GM10248 (cell line): ENCODE measurements around the gene NDUFS6.

Experiments
- CTCF ChIA-PET: fragments of 300-600 bp; sonication (Branson Sonifier 250); formaldehyde crosslinking; extraction: SDS; loops from one replicate; lab custom pipeline; 2021; ENCODE audit warnings: antibody characterized with exemption; lab: Yijun Ruan, JAX
- POLR2A ChIA-PET: fragments of 350-650 bp; sonication (Branson Sonifier 250); formaldehyde crosslinking; extraction: SDS; loops from one replicate; lab custom pipeline; 2020; ENCODE audit warnings: antibody characterized with exemption; lab: Yijun Ruan, JAX
- DNase-seq: peaks from one replicate; pipeline ENCODE4 v3.0.0; 2012; ENCODE audit errors: extremely low spot score
- CTCF ChIP-seq: IDR thresholded peaks from 2 replicates; pipeline ENCODE4 v1.5.1; 2012; ENCODE audit warnings: mild to moderate bottlenecking, low read depth; ENCODE audit errors: extremely low read depth, missing control alignments, control extremely low read depth

The NDUFS6 gene

GRCh38 chr5:1823381-1824034 lies 22.3 kb downstream of the NDUFS6 start:
- ChIA-PET POLR2A (no interaction called here), CTCF (no interaction called here)
- TF ChIP-seq CTCF = no peak
- no peak for DNase-seq

GRCh38 chr5:1824109-1824821 lies 23.1 kb downstream of the NDUFS6 start:
- no peak for DNase-seq
- no peak for TF ChIP-seq CTCF
- POLR2A ChIA-PET = no interaction called here
- CTCF ChIA-PET = interaction anchor here (1.1 to 1.4 kb wide), 2 partner anchors 32 to 50 kb away, joined by 3 to 4 read pairs; no protein-coding TSS in a partner anchor

GRCh38 chr5:1824903-1825841 lies 24.0 kb downstream of the NDUFS6 start:
- CTCF ChIA-PET = interaction anchor here (1.1 to 1.4 kb wide), 2 partner anchors 33 to 51 kb away, joined by 3 to 4 read pairs; no protein-coding TSS in a partner anchor
- DNase-seq = no peak
- TF ChIP-seq CTCF = no peak
- POLR2A ChIA-PET = no interaction called here

- POLR2A ChIA-PET = no interaction called here
- no peak for TF ChIP-seq CTCF
- DNase-seq = no peak
- CTCF ChIA-PET = no interaction called here
Measured at GRCh38 chr5:1826235-1826980, 25.2 kb downstream of the NDUFS6 start.

GRCh38 chr5:1827025-1827885 lies 26.0 kb downstream of the NDUFS6 start:
- no peak for TF ChIP-seq CTCF
- no peak for DNase-seq
- POLR2A ChIA-PET = no interaction called here
- CTCF ChIA-PET = no interaction called here
